C4-2B (cell line): ENCODE data around the gene KIR3DL1.

ENCODE experiments used
- H3K27ac ChIP-seq: fragments of 450-650 bp; 2 replicates; pipeline ENCODE4 v1.5.1; 2017
- ZFX ChIP-seq: fragments of 450-650 bp; IDR thresholded peaks from 2 replicates; pipeline ENCODE4 v1.6.1; 2017
- TF ChIP-seq, protein P1 (sequence below): fragments of 450-650 bp; conservative IDR thresholded peaks from 2 replicates; pipeline ENCODE4 v1.5.1; 2017; ENCODE audit warnings: mild to moderate bottlenecking

KIR3DL1 gene

DNA sequence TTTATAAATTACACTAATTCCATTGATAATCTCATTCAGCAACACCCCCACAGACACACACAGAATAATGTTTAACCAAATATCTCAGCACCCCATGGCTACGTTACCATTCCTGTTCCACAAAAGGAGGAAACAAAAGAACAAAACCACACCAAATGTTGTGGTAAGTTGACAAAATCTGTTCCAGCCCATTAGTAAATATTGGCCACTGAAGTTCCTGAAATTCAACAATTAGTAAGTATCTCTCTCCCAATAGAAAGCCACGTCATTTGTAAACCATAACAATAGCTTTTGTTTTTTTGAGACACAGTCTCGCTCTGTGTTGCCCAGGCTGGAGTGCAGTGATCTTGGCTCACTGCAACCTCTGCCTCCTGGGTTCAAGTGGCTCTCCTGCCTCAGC lies 55.4 kb downstream of the KIR3DL1 start:
- no peak for TF ChIP-seq ZFX
- TF ChIP-seq, protein P1, sequence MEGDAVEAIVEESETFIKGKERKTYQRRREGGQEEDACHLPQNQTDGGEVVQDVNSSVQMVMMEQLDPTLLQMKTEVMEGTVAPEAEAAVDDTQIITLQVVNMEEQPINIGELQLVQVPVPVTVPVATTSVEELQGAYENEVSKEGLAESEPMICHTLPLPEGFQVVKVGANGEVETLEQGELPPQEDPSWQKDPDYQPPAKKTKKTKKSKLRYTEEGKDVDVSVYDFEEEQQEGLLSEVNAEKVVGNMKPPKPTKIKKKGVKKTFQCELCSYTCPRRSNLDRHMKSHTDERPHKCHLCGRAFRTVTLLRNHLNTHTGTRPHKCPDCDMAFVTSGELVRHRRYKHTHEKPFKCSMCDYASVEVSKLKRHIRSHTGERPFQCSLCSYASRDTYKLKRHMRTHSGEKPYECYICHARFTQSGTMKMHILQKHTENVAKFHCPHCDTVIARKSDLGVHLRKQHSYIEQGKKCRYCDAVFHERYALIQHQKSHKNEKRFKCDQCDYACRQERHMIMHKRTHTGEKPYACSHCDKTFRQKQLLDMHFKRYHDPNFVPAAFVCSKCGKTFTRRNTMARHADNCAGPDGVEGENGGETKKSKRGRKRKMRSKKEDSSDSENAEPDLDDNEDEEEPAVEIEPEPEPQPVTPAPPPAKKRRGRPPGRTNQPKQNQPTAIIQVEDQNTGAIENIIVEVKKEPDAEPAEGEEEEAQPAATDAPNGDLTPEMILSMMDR, result no peak
- H3K27ac ChIP-seq, result no peak overlapping the region

- TF ChIP-seq ZFX, result no peak
- TF ChIP-seq, protein P1, result no peak
- no peak within 1 kb of the TSS for H3K27ac ChIP-seq
Observed at GRCh38 chr19:54873990-54874389, 57.7 kb downstream of the KIR3DL1 start, which contains the start of gene FCAR. Gene FCAR, plus strand, starts transcription at chr19:54874235. Its CDS starts 55 bp downstream, at chr19:54874290.

- no peak for TF ChIP-seq ZFX
- TF ChIP-seq, protein P1, result no peak
- H3K27ac ChIP-seq, result no peak overlapping the region
Observed at GRCh38 chr19:54875506-54875905, 59.2 kb downstream of the KIR3DL1 start.

DNA sequence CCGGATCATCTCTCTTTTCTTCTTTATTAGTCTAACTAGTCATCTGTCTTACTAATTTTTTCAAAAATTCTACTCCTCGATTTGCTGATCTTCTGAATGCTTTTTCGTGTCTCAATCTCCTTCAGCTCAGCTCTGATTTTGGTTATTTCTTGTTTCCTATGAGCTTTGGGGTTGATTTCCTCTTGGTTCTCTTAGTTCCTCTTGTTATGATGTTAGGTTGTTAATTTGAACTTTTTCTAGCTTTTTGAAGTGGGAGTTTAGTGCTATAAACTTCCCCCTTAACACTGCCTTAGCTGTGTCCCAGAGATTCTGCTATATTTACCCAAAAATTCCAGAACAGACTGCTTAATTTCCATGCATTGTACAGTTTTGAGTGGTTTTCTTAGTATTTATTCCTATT lies 61.2 kb downstream of the KIR3DL1 start:
- no peak for TF ChIP-seq ZFX
- TF ChIP-seq, protein P1, result no peak
- H3K27ac ChIP-seq, result no peak overlapping the region
